Smooth muscle cell of the brain vasculature (primary cell): ENCODE data around the gene ELK1.
A peak's percentile ranks its signal among the peaks of the same experiment; 100 is the strongest.

Experiments
- DNase-seq: peaks from one replicate; pipeline ENCODE4 v3.0.0-alpha.2; 2012; ENCODE audit warnings: low read depth, low spot score

Gene ELK1

GRCh38 chrX:47645530-47645929 lies 4.8 kb downstream of the ELK1 start:
- DNase-seq: no peak

GRCh38 chrX:47644557-47645091 lies 5.7 kb downstream of the ELK1 start:
- DNase-seq: no peak

DNA sequence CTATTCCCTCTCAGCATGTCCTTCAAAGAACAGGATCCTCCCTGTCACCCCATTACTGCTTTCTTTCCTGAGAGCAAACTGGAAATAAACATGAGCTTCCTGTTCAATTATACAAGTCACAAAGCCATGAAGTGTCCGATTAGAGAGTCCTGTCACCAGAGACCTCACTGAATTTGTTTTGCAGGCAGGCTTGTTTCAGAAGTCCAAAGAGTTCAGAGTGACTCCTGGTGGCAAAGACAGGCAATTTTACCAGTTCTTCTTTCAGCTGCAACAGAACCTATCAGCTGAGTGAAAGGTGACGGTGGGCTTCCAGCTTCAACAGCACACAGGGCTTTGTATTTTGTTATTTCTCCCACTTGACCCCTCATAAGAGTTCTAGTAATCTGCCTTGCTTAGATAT lies 6.4 kb downstream of the ELK1 start:
- DNase-seq: no peak

- DNase-seq: no peak
Measured at GRCh38 chrX:47638816-47639215, 11.5 kb downstream of the ELK1 start.

- DNase-seq: no peak
Measured at GRCh38 chrX:47637546-47638195, 12.7 kb downstream of the ELK1 start.

GRCh38 chrX:47634871-47635575 lies 15.3 kb downstream of the ELK1 start:
- no peak for DNase-seq

DNA sequence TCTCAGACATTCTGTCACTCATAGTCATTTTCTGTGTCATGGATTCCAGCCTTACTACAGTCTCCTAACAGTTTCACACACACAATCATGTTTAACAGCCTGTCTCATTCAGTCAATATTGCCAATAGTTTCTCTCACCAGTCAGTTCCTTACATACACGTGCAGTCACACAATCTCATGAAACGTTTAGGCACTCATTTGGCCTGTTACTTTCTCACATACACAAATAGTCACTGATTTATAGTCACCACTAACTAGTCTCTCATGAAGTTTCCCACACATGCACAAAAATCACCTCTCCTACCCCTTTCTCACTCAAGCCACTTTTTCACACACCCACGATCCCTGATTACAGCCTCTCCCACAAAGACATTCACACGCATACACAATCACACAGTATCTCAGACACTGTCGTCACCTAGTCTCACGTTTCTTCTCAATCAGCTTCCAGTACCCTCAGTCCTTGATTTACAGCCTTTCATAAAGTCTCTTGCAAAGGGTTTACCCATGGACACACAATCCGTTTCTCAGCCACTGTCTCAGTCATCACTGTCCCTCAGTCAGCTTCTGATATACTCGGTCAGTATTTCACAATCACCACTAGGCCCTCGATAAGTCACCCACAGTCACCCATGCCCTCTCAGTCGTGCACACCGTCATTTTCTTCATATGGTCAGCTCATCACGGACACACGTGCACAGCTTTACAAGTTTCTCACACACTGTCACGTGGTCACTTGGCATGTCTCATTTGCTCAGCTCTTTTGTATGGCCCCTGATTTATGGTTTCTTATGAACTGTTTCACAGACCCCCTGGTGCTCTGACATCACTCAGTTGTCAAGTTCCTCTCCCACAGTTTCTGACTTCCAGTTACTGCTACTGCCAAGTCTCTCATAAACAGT lies 16.4 kb downstream of the ELK1 start:
- no peak for DNase-seq

- DNase-seq: no peak
Measured at GRCh38 chrX:47632666-47633065, 17.7 kb downstream of the ELK1 start.

DNA sequence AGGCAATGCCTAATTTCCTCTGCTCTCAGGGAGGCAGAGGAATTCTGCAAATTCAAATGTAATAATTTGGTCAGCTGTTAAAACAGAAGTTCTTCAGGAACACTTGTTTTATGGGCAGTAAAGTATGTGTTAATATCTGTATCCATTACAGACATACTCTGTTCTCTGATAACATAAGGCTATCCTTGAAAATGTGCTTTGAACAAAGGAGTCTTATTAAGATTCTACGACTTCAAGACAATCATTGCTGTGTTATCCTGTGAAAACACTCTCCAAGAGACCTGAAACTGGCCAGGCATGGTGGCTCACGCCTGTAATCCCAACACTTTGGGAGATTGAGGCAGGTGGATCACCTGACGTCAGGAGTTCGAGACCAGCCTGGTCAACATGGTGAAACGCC lies 18.7 kb downstream of the ELK1 start:
- no peak for DNase-seq

- no peak for DNase-seq
Measured at GRCh38 chrX:47629419-47630200, 20.8 kb downstream of the ELK1 start, which contains the start of gene CFP. CFP (minus strand) TSS chrX:47629930; CDS start chrX:47629844, 86 bp downstream.

DNA sequence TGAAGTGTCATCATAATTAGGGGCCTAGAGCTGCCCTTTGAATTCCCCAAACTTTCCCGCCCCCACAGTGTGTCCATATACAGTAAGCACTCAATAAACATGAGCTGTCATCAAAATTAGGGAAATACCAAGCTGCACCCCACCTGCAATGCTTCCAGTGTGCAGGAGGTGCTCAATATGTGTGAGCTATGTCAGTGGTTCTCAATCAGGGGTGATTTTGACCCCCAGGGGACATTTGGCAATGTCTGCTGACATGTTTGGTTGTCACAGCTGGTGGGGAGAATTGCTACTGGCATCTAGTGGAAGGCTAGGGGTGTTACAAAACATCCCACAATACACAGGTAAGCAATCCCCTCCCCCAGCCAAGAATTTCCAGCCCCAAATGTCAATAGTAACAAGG lies 21.4 kb downstream of the ELK1 start:
- DNase-seq: no peak

DNA sequence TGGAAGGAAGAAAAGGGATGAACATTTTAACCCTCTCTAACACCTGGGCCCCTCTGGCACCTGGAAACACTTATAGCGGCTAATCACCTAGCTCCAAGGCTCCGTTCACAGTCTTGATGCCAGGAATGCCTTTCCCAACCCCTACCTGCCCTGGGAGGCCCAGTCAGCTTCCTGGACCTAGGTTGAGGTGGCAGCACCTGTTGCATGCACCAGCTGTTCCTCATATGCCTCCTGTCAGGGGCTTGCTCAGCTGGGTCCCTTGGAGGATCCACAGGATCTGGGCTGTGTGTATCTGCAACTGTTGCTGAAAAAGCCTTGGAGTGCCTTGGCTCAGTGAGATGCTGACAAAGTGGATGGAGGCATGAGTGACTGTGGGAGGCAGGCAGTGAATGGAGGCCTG lies 25.0 kb downstream of the ELK1 start:
- no peak for DNase-seq

DNA sequence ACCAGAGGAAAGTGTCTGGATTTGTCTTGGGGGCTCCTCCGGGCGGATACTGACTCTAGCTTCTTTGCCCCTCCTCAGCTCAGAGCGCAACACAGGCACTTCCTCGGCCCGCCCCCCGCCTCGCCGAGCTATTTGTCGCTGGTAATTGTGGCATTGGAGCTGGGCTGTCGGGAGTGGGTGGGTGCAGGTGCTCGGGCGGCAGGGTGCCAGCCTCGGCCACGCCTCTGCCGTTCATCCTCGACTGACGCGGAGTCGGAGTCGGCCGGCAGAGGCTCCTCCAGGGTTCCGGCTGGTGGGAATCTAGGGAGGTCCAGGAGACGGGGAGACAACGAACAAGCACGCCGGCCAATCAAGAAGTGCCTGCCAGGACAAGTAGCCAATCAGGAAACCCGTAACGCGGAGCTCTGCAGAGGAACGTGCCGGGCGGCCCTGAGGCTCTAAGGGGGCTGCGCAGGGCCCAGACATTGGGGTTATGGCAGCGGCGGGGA lies 26.8 kb downstream of the ELK1 start:
- no peak for DNase-seq

DNA sequence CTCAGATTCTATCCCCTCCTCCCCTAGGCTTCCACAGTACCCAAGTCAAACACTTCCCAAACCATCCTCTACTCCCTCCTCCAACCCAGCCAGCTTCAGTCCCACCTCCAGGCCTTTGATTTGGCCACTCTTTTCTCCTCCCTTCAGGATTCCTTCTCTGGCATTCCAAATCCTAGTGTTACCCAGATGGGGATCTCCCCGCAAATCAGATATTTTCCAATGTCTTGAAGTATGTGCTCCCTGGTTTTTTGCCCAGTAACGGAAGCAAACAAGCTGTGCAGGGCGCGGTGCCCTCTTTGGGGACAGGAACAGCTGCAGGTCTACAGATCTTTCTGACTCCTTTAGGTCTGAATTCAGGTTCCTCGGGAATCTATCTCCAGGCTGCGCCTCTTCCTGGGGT lies 28.5 kb downstream of the ELK1 start:
- no peak for DNase-seq

GRCh38 chrX:47620303-47620685 lies 30.1 kb downstream of the ELK1 start:
- DNase-seq: no peak

DNA sequence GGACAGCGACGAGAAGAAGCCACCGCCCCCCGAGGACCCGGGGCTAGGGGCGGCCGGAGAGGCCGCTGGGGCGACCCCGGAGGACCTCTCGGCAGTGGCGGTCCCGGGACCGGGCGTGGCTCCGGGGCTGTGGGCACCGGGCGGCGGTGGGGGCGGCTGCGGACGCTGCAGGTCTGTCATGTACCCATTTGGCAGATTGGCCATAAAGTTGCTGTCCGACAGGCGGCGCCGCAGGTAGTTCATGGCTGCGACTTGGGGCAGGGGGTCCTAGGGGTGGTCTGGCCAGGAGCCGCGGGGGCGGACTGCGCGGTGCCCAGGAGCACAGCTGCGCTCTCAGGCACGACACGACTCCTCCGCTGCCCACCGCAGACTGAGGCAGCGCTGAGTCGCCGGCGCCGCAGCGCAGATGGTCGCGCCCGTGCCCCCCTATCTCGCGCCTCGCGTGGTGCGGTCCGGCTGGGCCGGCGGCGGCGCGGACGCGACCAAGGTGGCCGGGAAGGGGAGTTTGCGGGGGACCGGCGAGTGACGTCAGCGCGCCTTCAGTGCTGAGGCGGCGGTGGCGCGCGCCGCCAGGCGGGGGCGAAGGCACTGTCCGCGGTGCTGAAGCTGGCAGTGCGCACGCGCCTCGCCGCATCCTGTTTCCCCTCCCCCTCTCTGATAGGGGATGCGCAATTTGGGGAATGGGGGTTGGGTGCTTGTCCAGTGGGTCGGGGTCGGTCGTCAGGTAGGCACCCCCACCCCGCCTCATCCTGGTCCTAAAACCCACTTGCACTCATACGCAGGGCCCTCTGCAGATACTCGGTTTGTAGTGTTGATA lies 30.7 kb downstream of the ELK1 start, which contains the start of gene SYN1:
Gene SYN1 (minus strand): TSS at position 372 of the 817 bp plus-strand sequence. CDS start 129 bp downstream, at position 243.
- peak; percentile 31 for DNase-seq

DNA sequence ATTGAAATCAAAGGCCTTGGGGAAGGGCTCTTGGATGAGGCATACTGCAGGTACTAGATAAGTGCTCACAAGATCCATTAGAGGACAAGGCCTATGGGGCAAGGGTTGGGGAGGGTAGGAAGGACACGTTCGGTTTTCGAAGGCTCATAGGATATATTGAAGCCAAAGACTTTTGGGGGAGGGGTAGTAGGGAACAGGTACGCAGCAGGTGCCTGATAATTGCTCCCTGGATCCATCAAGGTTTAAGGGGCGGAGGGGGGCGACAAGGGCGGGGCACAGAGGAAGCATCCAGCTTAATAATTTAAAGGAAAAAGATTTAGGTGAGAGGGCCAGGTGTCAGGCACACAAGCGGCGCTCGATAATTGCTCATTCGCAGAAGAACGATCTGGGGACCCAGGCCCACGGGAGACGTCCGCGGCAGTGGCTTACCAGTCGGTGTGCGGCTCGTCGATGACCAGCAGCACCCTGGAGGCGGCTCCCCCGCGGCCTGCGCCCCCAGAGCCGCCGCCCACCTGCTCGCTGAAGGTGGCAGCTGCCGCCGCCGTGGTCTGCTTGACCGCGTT lies 31.4 kb downstream of the ELK1 start:
- DNase-seq: no peak

DNA sequence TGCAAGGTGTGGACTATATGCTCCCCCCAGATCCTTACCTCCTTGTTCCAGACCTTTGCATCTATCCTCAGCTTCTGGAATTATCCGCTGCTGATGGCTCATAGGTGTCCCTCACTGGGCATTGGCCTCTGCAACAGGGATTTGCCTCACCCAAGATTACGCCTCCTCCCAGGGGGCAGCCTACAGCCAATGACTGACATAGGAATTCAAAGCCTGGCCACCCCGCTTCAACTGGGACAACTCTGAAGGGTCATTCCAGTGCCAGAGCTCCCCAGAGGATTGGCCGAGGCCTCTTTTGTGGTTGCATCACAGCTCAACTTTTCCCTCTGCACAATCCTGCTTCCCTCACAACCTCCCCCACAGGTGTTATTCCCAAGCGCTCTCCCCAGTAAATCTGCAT lies 35.7 kb downstream of the ELK1 start:
- no peak for DNase-seq

GRCh38 chrX:47613082-47613481 lies 37.3 kb downstream of the ELK1 start:
- no peak for DNase-seq

DNA sequence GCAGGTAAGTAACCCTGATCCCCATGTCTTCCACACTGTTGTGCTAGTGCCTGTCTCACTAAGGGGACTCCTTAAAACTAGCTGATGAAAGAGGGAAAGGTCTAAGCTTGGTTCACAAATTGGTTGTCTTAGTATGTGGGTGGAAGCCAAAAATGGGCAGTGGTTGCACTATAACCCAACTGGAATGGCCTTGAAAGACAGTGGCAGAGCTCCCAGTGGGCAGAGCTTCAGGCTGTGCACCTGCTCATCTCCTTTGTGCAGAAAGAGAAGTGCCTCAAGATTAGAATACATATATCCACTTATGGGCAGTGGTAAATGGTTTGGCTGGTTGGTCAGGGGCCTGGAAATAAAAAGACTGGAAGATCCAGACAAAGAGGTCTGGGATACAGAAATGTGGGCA lies 37.9 kb downstream of the ELK1 start:
- no peak for DNase-seq
